Trophoblast cell (in vitro differentiated cells and primary cell): Measurements from ENCODE around the gene ATCAY.

Experiments used
- DNase-seq, 2 donors: peaks; one replicate each; pipeline ENCODE4 v3.0.0-alpha.2; 2016
- H2AFZ ChIP-seq: 2 replicates; pipeline ENCODE4 v1.6.1; 2013; ENCODE audit warnings: low read length, moderate library complexity, mild to moderate bottlenecking; ENCODE audit not compliant: insufficient read depth, poor library complexity
- H2AK5ac ChIP-seq: 2 replicates; pipeline ENCODE4 v1.6.1; 2013; ENCODE audit warnings: mild to moderate bottlenecking, low read length
- H2BK120ac ChIP-seq: 2 replicates; pipeline ENCODE4 v1.6.1; 2013; ENCODE audit warnings: low read length, mild to moderate bottlenecking, moderate library complexity; ENCODE audit not compliant: insufficient read depth, poor library complexity
- H2BK12ac ChIP-seq: 2 replicates; pipeline ENCODE4 v1.6.1; 2013; ENCODE audit warnings: mild to moderate bottlenecking, low read length, moderate library complexity
- H2BK5ac ChIP-seq: 2 replicates; pipeline ENCODE4 v1.6.1; 2013; ENCODE audit warnings: low read length, low read depth, moderate library complexity, mild to moderate bottlenecking; ENCODE audit not compliant: poor library complexity
- H3K14ac ChIP-seq: 2 replicates; pipeline ENCODE4 v1.6.1; 2013; ENCODE audit warnings: mild to moderate bottlenecking, low read length
- H3K18ac ChIP-seq: 2 replicates; pipeline ENCODE4 v1.6.1; 2013; ENCODE audit warnings: mild to moderate bottlenecking, low read length
- H3K23ac ChIP-seq: 2 replicates; pipeline ENCODE4 v1.6.1; 2013; ENCODE audit warnings: low read length
- H3K27ac ChIP-seq: 2 replicates; pipeline ENCODE4 v1.5.1; 2013; ENCODE audit warnings: low read depth, mild to moderate bottlenecking, inconsistent platforms, low read length, moderate library complexity
- H3K27me3 ChIP-seq: 2 replicates; pipeline ENCODE4 v1.6.1; 2013; ENCODE audit warnings: inconsistent platforms, mild to moderate bottlenecking, low read length, moderate library complexity; ENCODE audit not compliant: insufficient read depth
- H3K36me3 ChIP-seq, 2 experiments: 1 replicate in 1 of 2; 2 replicates in 1 of 2; pipeline ENCODE4 v1.6.1; 2013; ENCODE audit warnings: low read length in 2 of 2, mild to moderate bottlenecking in 2 of 2, moderate library complexity in 1 of 2; ENCODE audit not compliant: insufficient read depth in 2 of 2, control insufficient read depth in 1 of 2
- H3K4ac ChIP-seq: 2 replicates; pipeline ENCODE4 v1.6.1; 2013; ENCODE audit warnings: low read depth, mild to moderate bottlenecking, low read length, moderate library complexity
- H3K4me1 ChIP-seq, 2 experiments: 1 replicate in 1 of 2; 2 replicates in 1 of 2; pipeline ENCODE4 v1.6.1; 2013; ENCODE audit warnings: low read length in 2 of 2, mild to moderate bottlenecking in 2 of 2, moderate library complexity in 1 of 2; ENCODE audit not compliant: insufficient read depth in 2 of 2, control insufficient read depth in 1 of 2
- H3K4me2 ChIP-seq: 2 replicates; pipeline ENCODE4 v1.6.1; 2013; ENCODE audit warnings: inconsistent platforms, mild to moderate bottlenecking, low read length, moderate library complexity
- H3K4me3 ChIP-seq: 2 replicates; pipeline ENCODE4 v1.5.1; 2013; ENCODE audit warnings: mild to moderate bottlenecking, low read depth, low read length, inconsistent platforms
- H3K79me1 ChIP-seq: one replicate; pipeline ENCODE4 v1.6.1; 2013; ENCODE audit warnings: low read length
- H3K79me2 ChIP-seq: 2 replicates; pipeline ENCODE4 v1.6.1; 2013; ENCODE audit warnings: low read length, mild to moderate bottlenecking; ENCODE audit not compliant: control insufficient read depth, insufficient read depth, poor library complexity
- H3K9ac ChIP-seq: 2 replicates; pipeline ENCODE4 v1.6.1; 2013; ENCODE audit warnings: mild to moderate bottlenecking, low read length
- H3K9me3 ChIP-seq: 2 replicates; pipeline ENCODE4 v1.6.1; 2013; ENCODE audit warnings: low read depth, mild to moderate bottlenecking, control low read depth, inconsistent platforms, low read length; ENCODE audit not compliant: insufficient read depth
- H4K12ac ChIP-seq: 2 replicates; pipeline ENCODE4 v1.6.1; 2013; ENCODE audit warnings: low read depth, mild to moderate bottlenecking, low read length, moderate library complexity
- H4K8ac ChIP-seq: 2 replicates; pipeline ENCODE4 v1.6.1; 2013; ENCODE audit warnings: low read depth, mild to moderate bottlenecking, low read length, moderate library complexity
- H4K91ac ChIP-seq: one replicate; pipeline ENCODE4 v1.6.1; 2013; ENCODE audit warnings: low read depth, mild to moderate bottlenecking, low read length, moderate library complexity
- WGBS: extraction: QIAGEN DNeasy Blood & Tissue Kit; methylation state at CpG from one replicate; pipeline ENCODE4 v1.1.7; 2013; ENCODE audit warnings: missing lambda C conversion rate; ENCODE audit not compliant: insufficient read length, insufficient coverage; ENCODE audit errors: extremely low coverage; 5-methylcytosine and 5-hydroxymethylcytosine counted together

ATCAY gene

DNA sequence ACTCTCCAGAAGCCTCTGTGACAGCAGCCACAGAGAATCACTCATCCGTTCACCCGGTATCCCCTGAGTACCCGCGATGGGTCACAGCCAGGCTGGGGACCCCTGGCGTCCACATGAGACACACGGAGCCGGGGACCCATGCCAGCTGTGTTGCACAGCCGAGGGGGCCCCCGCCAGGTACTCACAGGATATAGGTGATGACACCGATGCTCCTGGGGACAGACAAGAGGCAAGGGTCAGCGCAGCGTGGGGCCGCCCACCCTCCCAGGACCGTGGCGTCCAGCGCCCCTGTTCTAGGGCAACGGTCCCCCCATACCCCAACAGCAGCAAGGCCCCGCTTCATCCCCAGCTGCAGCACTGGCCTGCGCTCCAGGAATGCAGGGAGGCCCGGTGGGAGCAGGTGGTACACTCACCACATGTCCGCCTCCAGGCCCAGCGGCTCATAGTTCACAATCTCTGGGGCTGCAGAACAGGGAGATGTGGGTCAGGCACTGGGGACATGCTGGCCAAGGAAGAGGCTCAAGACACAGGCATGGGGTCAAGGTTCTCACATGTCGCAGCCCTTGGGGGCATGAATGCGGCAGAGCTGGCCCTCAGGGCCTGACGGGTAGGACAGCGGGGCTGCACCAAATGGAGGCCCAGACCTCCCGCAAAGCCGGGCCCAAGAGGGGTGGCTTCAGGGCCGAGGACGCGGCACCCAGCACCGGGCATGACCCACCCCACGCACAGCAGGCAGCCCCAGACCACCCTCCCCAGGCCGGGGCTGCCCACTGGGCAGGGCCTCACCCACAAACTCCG lies 83.2 kb downstream of the ATCAY start:
- H3K4me2 ChIP-seq = no peak overlapping the region
- peak overlapping the region; percentile 36 for H3K18ac ChIP-seq
- WGBS = no CpG with 5 or more reads among the region's 35 CpGs
- H4K12ac ChIP-seq = no peak overlapping the region
- no peak overlapping the region for H3K23ac ChIP-seq
- H3K27me3 ChIP-seq = no peaks in the 10 kb centered on the region
- peaks cover 8% of the 10 kb centered on the region for H3K79me1 ChIP-seq
- H3K14ac ChIP-seq = no peak overlapping the region
- H3K27ac ChIP-seq = no peak overlapping the region
- H3K4me1 ChIP-seq = peaks cover 18 to 21% of the 10 kb centered on the region in 2 experiments
- H3K4me3 ChIP-seq = no peak overlapping the region
- no peak overlapping the region for H2BK12ac ChIP-seq
- no peak overlapping the region for H2AFZ ChIP-seq
- H2BK120ac ChIP-seq = no peak overlapping the region
- no peak overlapping the region for H4K8ac ChIP-seq
- peaks cover 86 to 90% of the 10 kb centered on the region in 2 experiments for H3K36me3 ChIP-seq
- H2BK5ac ChIP-seq = no peak overlapping the region
- no peak overlapping the region for H3K4ac ChIP-seq
- peak; percentile 98 to 99 for DNase-seq
- H3K9ac ChIP-seq = no peak overlapping the region
- peaks cover 8% of the 10 kb centered on the region for H3K9me3 ChIP-seq
- H2AK5ac ChIP-seq = no peak overlapping the region
- no peak overlapping the region for H4K91ac ChIP-seq
- H3K79me2 ChIP-seq = peaks cover 21% of the 10 kb centered on the region

DNA sequence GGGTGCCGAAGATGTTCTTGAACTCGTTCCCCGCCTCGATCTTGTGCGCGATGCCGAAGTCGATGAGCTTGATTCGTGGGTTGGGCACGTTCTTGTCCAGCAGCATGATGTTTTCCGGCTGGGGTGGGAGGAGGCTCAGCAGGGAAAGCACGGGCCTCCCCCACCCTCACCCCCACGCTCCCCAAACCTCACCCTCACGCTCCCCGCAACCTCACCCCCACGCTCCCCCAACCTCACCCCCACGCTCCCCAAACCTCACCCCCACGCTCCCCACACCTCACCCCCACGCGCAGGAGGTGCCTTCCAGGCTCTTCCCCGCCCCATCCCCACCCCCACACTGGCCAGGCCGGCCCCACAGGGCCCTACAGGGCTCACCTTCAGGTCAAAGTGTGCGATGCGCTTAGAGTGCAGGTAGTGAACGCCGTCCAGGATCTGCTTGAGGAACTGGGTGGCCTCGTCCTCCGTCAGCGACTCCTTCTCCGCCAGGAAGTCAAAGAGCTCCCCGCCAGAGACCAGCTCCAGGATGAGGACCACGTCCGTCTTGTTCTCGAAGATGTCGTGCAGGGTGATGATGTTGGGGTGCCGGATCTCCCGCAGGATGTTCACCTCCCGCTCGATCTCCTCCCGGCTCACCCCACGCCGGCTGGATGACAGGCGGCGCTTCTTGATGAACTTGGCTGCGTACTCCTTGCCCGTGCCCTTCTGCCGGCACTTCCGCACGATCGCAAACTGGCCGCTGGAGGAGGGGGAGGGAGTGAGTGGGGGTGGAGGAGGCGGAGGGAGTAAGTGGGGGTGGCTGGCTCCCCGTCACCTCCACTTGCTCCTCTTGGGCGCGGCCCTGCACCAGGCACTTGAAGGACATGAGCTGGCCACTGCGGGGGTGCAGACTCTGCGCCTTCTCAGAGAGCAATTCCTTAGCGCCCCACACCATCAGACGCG lies 84.0 kb downstream of the ATCAY start:
- Histone ChIP-seq H2BK12ac (peak overlapping the region; percentile 4), H2AFZ (no peak overlapping the region), H3K79me2 (peaks cover 25% of the 10 kb centered on the region), H3K18ac (peak overlapping the region; percentile 49), H3K79me1 (peaks cover 13% of the 10 kb centered on the region), H4K12ac (no peak overlapping the region), H3K23ac (no peak overlapping the region), H3K27me3 (no peaks in the 10 kb centered on the region), H4K8ac (no peak overlapping the region), H3K4me1 (peaks cover 22 to 25% of the 10 kb centered on the region in 2 experiments), H3K36me3 (peaks cover 77 to 82% of the 10 kb centered on the region in 2 experiments), H2AK5ac (no peak overlapping the region), H3K14ac (no peak overlapping the region), H3K4me2 (no peak overlapping the region), H2BK120ac (no peak overlapping the region), H2BK5ac (no peak overlapping the region), H3K9ac (no peak overlapping the region), H3K9me3 (peaks cover 4% of the 10 kb centered on the region), H4K91ac (no peak overlapping the region), H3K4ac (peak overlapping the region; percentile 4), H3K4me3 (no peak overlapping the region), H3K27ac (no peak overlapping the region)
- peak; percentile 77 to 79 for DNase-seq
- no CpG with 5 or more reads among the region's 60 CpGs for WGBS

DNA sequence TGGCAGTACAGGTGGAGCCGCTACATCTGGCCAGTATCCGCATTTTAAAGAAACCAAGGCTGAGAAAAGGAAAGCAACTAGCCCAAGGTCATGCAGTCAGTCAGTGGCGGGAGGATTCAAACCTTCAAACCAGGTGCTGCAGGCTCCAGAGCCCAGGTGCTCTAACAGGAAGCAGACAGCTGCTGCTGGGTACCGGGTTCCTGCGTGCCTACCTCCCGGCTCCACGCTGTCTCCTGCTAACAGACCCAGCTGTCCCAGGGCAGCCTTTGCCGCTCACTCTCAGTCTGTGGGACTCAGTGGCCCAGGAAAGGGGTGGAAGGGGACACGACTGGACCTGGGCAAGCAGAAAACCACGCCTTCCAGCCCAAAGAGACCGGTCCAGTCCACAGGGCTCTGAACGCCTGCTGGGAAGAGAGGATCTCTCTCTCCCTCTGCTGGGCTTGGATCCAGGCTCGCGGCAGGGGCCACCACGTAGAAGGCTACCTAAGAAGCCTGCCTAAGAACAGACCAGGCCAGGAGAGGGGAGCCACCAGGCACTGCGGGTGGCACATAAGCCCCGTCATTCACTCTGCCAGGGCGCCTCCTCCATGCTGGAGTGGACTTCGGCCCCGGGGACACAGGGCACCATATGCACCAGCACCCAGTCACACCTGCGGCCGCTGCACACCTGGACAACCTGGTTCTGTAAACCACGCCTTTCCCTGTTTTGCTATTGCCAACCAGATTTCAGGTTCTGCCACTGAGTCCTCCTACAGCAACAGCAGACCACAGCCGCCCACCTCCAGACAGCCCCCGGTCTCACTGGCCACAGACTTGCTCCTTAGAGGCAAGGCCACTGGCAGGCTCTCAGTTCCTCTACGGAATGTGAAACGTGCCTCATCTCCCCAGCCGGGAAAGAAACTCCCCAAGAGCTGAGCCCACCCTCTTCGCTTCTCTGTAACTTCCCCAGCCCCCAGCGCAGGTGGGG lies 85.8 kb downstream of the ATCAY start:
- Histone ChIP-seq H3K9me3 (peaks cover 4% of the 10 kb centered on the region), H3K9ac (no peak overlapping the region), H3K27ac (no peak overlapping the region), H3K79me2 (peaks cover 38% of the 10 kb centered on the region), H4K91ac (no peak overlapping the region), H3K4me3 (no peak overlapping the region), H4K12ac (no peak overlapping the region), H3K4me2 (no peak overlapping the region), H3K18ac (peak overlapping the region; percentile 48), H2BK12ac (no peak overlapping the region), H3K23ac (no peak overlapping the region), H4K8ac (no peak overlapping the region), H3K36me3 (peaks cover 62 to 64% of the 10 kb centered on the region in 2 experiments), H3K4me1 (peaks cover 25% of the 10 kb centered on the region in 2 experiments), H3K14ac (no peak overlapping the region), H2AK5ac (no peak overlapping the region), H2BK120ac (peak overlapping the region; percentile 5), H3K27me3 (no peaks in the 10 kb centered on the region), H3K4ac (peak overlapping the region; percentile 82), H3K79me1 (peaks cover 27% of the 10 kb centered on the region), H2BK5ac (no peak overlapping the region), H2AFZ (no peak overlapping the region)
- no CpG with 5 or more reads among the region's 30 CpGs for WGBS
- DNase-seq = peak in 1 of 2 donors; percentile 55
